ENCODE data around the gene KAZN.

- TF ChIP-seq, protein P1, sequence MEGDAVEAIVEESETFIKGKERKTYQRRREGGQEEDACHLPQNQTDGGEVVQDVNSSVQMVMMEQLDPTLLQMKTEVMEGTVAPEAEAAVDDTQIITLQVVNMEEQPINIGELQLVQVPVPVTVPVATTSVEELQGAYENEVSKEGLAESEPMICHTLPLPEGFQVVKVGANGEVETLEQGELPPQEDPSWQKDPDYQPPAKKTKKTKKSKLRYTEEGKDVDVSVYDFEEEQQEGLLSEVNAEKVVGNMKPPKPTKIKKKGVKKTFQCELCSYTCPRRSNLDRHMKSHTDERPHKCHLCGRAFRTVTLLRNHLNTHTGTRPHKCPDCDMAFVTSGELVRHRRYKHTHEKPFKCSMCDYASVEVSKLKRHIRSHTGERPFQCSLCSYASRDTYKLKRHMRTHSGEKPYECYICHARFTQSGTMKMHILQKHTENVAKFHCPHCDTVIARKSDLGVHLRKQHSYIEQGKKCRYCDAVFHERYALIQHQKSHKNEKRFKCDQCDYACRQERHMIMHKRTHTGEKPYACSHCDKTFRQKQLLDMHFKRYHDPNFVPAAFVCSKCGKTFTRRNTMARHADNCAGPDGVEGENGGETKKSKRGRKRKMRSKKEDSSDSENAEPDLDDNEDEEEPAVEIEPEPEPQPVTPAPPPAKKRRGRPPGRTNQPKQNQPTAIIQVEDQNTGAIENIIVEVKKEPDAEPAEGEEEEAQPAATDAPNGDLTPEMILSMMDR (IDR thresholded peaks at IDR 0.05) = no peak
- TF ChIP-seq POLR2A (IDR thresholded peaks at IDR 0.05) (no peak), POLR2AphosphoS5 (IDR thresholded peaks at IDR 0.05) (no peak)
Observed at GRCh38 chr1:14841456-14841855, 243.0 kb downstream of the KAZN start.
